GM12878 (cell line): Measurements from ENCODE around the gene LEMD1. TPM values are rescaled to one million over a fixed set of nuclear protein-coding genes. Genes with fewer than 3 reads are reported as not detected.

Source experiments
- CBX5 ChIP-seq: sonication (generic); IDR thresholded peaks from 2 replicates; pipeline ENCODE4 v1.6.1; 2016; ENCODE audit warnings: low read depth, moderate library complexity, mild to moderate bottlenecking, inconsistent platforms
- GATAD2B ChIP-seq: fragments of 450-650 bp; conservative IDR thresholded peaks from 2 replicates; pipeline ENCODE4 v1.6.1; 2017; ENCODE audit warnings: low read depth, mild to moderate bottlenecking, moderate library complexity
- IKZF1 ChIP-seq: fragments of 450-650 bp; conservative IDR thresholded peaks from 2 replicates; pipeline ENCODE4 v1.6.1; 2017; ENCODE audit warnings: antibody characterized with exemption, mild to moderate bottlenecking
- IKZF2 ChIP-seq, 2 experiments: fragments of 450-650 bp; IDR thresholded peaks; 2 replicates each; pipeline ENCODE4 v1.6.1; 2017; ENCODE audit warnings: mild to moderate bottlenecking in 2 of 2, moderate library complexity in 2 of 2
- JUNB ChIP-seq: IDR thresholded peaks from 2 replicates; pipeline ENCODE4 v1.6.1; 2016; ENCODE audit warnings: antibody characterized with exemption, mild to moderate bottlenecking
- POLR2AphosphoS5 ChIP-seq: IDR thresholded peaks from 2 replicates; pipeline ENCODE4 v1.6.1; 2011; ENCODE audit warnings: mild to moderate bottlenecking, low read length, inconsistent platforms
- SREBF2 ChIP-seq: IDR thresholded peaks from 2 replicates; pipeline ENCODE4 v1.6.1; 2012; ENCODE audit warnings: mild to moderate bottlenecking, low read length
- polyA plus RNA-seq, 11 experiments: library from polyadenylated mRNA; depleted of rRNA in 4 of 11; unstranded in 6 of 11; stranded (reverse) in 5 of 11; fragments of >200 nt; fragmentation: Nextera tagmentation in 4 of 11; fragmentation: Illumina TruSeq in 1 of 11; extraction: Ambion mirVana in 4 of 11; extraction: Trizol in 1 of 11; gene quantifications; 1 replicate in 1 of 11; 2 replicates in 10 of 11; pipeline versions ENCODE4 v1.2.1 to v1.2.3, GENCODE V29; 2011 to 2016; ENCODE audit warnings: inconsistent platforms in 2 of 11, missing spikeins in 2 of 11, low read depth in 1 of 11
- total RNA-seq, 4 experiments: library from RNA; depleted of rRNA in 3 of 4; stranded (reverse); fragments of >200 nt in 3 of 4; fragmentation: Illumina TruSeq in 1 of 4; extraction: Trizol in 1 of 4; gene quantifications; 2 replicates each; pipeline versions ENCODE4 v1.2.1 to v1.2.3, GENCODE V29; 2013 to 2021
- TF ChIP-seq, protein P1 (sequence below): fragments of 150-350 bp; IDR thresholded peaks from 2 replicates; pipeline ENCODE4 v1.6.1; 2016; ENCODE audit warnings: low read depth, low read length
- TF ChIP-seq, protein P2 (sequence below), 3 experiments: IDR thresholded peaks in 2 of 3; conservative IDR thresholded peaks in 1 of 3; 2 replicates each; pipeline ENCODE4 v1.5.1; 2011; ENCODE audit warnings: low read depth in 3 of 3, low read length in 3 of 3, mild to moderate bottlenecking in 3 of 3, control low read depth in 2 of 3, moderate library complexity in 2 of 3, inconsistent platforms in 1 of 3, mixed read lengths in 1 of 3; ENCODE audit not compliant: control insufficient read depth in 2 of 3, insufficient read depth in 1 of 3; ENCODE audit errors: extremely low read depth in 1 of 3

Gene LEMD1
- total and polyA plus RNA-seq, 10 of the 15 experiments (the other 5 are each of a cell fraction or from before 2014, with no cell fraction given) = 0.19 to 1.2 (median 0.26) TPM; not detected in 7

DNA sequence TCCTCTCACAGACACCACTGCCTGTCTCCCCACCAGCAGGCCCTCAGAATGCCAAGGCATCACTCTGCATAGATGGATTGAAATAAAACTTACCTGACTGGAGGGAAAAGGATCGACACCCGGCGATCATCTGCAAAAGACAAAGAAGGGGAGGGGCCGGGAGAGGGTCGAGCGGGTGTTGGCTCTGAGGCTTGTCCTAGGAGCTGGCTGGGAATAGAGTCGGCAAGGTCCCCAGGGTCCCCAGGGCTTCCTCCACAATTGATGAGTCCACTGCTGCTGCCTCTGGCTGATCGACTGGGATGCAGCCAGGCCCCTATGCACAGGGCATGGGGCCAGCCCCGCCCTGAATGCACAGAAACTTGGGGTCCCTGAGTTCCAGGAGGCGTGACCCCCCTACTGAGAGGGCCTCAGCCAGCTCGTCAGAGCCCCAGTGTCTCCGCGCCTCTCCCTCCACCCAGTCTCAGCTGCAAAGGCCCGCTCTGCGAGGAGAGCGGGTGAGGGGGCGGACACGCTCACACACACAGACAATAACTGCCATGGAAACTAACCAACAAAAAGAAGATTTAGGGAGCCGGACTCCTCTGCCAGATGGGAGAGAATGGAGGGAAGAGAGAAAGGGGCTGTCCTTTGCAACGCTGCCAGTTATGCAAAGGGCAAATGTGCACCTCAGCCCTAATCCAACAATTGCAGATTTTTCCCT, 65.3 kb downstream of the LEMD1 start, which contains the start of gene KLHDC8A (continued):
- TF ChIP-seq, protein P1, sequence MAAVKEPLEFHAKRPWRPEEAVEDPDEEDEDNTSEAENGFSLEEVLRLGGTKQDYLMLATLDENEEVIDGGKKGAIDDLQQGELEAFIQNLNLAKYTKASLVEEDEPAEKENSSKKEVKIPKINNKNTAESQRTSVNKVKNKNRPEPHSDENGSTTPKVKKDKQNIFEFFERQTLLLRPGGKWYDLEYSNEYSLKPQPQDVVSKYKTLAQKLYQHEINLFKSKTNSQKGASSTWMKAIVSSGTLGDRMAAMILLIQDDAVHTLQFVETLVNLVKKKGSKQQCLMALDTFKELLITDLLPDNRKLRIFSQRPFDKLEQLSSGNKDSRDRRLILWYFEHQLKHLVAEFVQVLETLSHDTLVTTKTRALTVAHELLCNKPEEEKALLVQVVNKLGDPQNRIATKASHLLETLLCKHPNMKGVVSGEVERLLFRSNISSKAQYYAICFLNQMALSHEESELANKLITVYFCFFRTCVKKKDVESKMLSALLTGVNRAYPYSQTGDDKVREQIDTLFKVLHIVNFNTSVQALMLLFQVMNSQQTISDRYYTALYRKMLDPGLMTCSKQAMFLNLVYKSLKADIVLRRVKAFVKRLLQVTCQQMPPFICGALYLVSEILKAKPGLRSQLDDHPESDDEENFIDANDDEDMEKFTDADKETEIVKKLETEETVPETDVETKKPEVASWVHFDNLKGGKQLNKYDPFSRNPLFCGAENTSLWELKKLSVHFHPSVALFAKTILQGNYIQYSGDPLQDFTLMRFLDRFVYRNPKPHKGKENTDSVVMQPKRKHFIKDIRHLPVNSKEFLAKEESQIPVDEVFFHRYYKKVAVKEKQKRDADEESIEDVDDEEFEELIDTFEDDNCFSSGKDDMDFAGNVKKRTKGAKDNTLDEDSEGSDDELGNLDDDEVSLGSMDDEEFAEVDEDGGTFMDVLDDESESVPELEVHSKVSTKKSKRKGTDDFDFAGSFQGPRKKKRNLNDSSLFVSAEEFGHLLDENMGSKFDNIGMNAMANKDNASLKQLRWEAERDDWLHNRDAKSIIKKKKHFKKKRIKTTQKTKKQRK = no peak
- TF ChIP-seq JUNB (no peak), GATAD2B (no peak), IKZF2 (IDR thresholded peaks at IDR 0.05) (no peak), POLR2AphosphoS5 (no peak), IKZF1 (0 out of 2 replicates have a peak, but pooled peaks have one; percentile 37), CBX5 (no peak), SREBF2 (no peak)
- TF ChIP-seq, protein P2, sequence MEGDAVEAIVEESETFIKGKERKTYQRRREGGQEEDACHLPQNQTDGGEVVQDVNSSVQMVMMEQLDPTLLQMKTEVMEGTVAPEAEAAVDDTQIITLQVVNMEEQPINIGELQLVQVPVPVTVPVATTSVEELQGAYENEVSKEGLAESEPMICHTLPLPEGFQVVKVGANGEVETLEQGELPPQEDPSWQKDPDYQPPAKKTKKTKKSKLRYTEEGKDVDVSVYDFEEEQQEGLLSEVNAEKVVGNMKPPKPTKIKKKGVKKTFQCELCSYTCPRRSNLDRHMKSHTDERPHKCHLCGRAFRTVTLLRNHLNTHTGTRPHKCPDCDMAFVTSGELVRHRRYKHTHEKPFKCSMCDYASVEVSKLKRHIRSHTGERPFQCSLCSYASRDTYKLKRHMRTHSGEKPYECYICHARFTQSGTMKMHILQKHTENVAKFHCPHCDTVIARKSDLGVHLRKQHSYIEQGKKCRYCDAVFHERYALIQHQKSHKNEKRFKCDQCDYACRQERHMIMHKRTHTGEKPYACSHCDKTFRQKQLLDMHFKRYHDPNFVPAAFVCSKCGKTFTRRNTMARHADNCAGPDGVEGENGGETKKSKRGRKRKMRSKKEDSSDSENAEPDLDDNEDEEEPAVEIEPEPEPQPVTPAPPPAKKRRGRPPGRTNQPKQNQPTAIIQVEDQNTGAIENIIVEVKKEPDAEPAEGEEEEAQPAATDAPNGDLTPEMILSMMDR (IDR thresholded peaks at IDR 0.05 in 2 of 3, conservative IDR thresholded peaks at IDR 0.05 in 1 of 3; ENCODE audit: control insufficient read depth in 2 of 3, extremely low read depth in 1 of 3, insufficient read depth in 1 of 3, low read depth in 3 of 3, low read length in 3 of 3) = no peak
